Measurements from ENCODE around the gene C5orf15. TPM values are rescaled to one million over a fixed set of nuclear protein-coding genes. Genes with fewer than 3 reads are reported as not detected.

Gene C5orf15
- total and polyA plus RNA-seq, 7 experiments from 2014 or later = 11.1 to 33.6 (median 17.9) TPM

GRCh38 chr5:133945568-133945967 lies 22.9 kb downstream of the C5orf15 start:
- DNase-seq (no peak), ATAC-seq (no peak)
- Mint-ChIP-seq H3K4me3 (no peak overlapping the region), H3K27me3 (peaks cover 0 to 9% (median 0%) of the 10 kb centered on the region in 5 donors), H3K9me3 (no peaks in the 10 kb centered on the region), H3K4me1 (peaks cover 0 to 3% (median 0%) of the 10 kb centered on the region in 7 donors), H3K27ac (no peak overlapping the region), H3K36me3 (no peaks in the 10 kb centered on the region)
- Histone ChIP-seq H3K9me3 (ENCODE audit: control insufficient read depth in 2 of 3, low read length in 3 of 3) (no peaks in the 10 kb centered on the region), H3K27ac (ENCODE audit: low read depth, low read length) (no peak overlapping the region), H3K4me3 (ENCODE audit: low read length) (no peak overlapping the region), H3K27me3 (ENCODE audit: control insufficient read depth in 2 of 2, insufficient read depth in 2 of 2, low read length in 2 of 2) (no peaks in the 10 kb centered on the region), H3K36me3 (ENCODE audit: control insufficient read depth in 2 of 3, insufficient read depth in 3 of 3, low read length in 3 of 3) (no peaks in the 10 kb centered on the region), H3K4me1 (ENCODE audit: control insufficient read depth in 2 of 2, insufficient read depth in 2 of 2, low read length in 2 of 2) (no peaks in the 10 kb centered on the region)
- ChIA-PET CTCF (no interaction called here), POLR2A (interaction anchor here (0.7 kb wide), 1 partner anchor 667 kb away, joined by 3 read pairs; no protein-coding TSS in a partner anchor)
- intact Hi-C loops (cut with micrococcal nuclease) = no loop called here

GRCh38 chr5:133944263-133945185 lies 23.9 kb downstream of the C5orf15 start:
- ATAC-seq (peak; percentile 52), DNase-seq (peak in 4 of 9 donors; percentile 14 to 42 (median 18))
- H3K4me3 Mint-ChIP-seq = no peak overlapping the region
- intact Hi-C loops (cut with micrococcal nuclease) = loop anchor here in 1 of 2 donors (1.0 to 5.0 kb wide), 2 partner anchors 391 to 832 kb away; no protein-coding TSS in a partner anchor
- POLR2A ChIA-PET = interaction anchor here (0.6 kb wide), 1 partner anchor 236 kb away, joined by 3 read pairs; no protein-coding TSS in a partner anchor
- H3K36me3 Mint-ChIP-seq = no peaks in the 10 kb centered on the region
- H3K27me3 ChIP-seq (ENCODE audit: control insufficient read depth in 2 of 2, insufficient read depth in 2 of 2, low read length in 2 of 2) = no peaks in the 10 kb centered on the region
- no peaks in the 10 kb centered on the region for H3K9me3 ChIP-seq (ENCODE audit: control insufficient read depth in 2 of 3, low read length in 3 of 3)
- no peaks in the 10 kb centered on the region for H3K9me3 Mint-ChIP-seq
- peaks cover 0 to 9% (median 0%) of the 10 kb centered on the region in 5 donors for H3K27me3 Mint-ChIP-seq
- H3K4me1 Mint-ChIP-seq = peaks cover 0 to 8% (median 0%) of the 10 kb centered on the region in 7 donors
- H3K27ac ChIP-seq (ENCODE audit: low read depth, low read length) = no peak overlapping the region
- H3K36me3 ChIP-seq (ENCODE audit: control insufficient read depth in 2 of 3, insufficient read depth in 3 of 3, low read length in 3 of 3) = no peaks in the 10 kb centered on the region
- no peak overlapping the region for H3K4me3 ChIP-seq (ENCODE audit: low read length)
- H3K4me1 ChIP-seq (ENCODE audit: control insufficient read depth in 2 of 2, insufficient read depth in 2 of 2, low read length in 2 of 2) = no peaks in the 10 kb centered on the region
- H3K27ac Mint-ChIP-seq = no peak overlapping the region
- CTCF ChIA-PET = interaction anchor here (1.3 kb wide), 1 partner anchor 15 kb away, joined by 3 read pairs; no protein-coding TSS in a partner anchor

GRCh38 chr5:133943475-133943817 lies 25.0 kb downstream of the C5orf15 start:
- Mint-ChIP-seq H3K27ac (no peak overlapping the region), H3K4me3 (no peak overlapping the region), H3K36me3 (no peaks in the 10 kb centered on the region), H3K9me3 (no peaks in the 10 kb centered on the region), H3K4me1 (peaks cover 0 to 14% (median 0%) of the 10 kb centered on the region in 7 donors), H3K27me3 (peaks cover 0 to 9% (median 0%) of the 10 kb centered on the region in 5 donors)
- intact Hi-C loops (cut with micrococcal nuclease) = loop anchor here in 1 of 2 donors (5.0 kb wide), 1 partner anchor 831 kb away; no protein-coding TSS in a partner anchor
- no peak for ATAC-seq
- Histone ChIP-seq H3K9me3 (ENCODE audit: control insufficient read depth in 2 of 3, low read length in 3 of 3) (no peaks in the 10 kb centered on the region), H3K27me3 (ENCODE audit: control insufficient read depth in 2 of 2, insufficient read depth in 2 of 2, low read length in 2 of 2) (no peaks in the 10 kb centered on the region), H3K36me3 (ENCODE audit: control insufficient read depth in 2 of 3, insufficient read depth in 3 of 3, low read length in 3 of 3) (no peaks in the 10 kb centered on the region), H3K4me3 (ENCODE audit: low read length) (no peak overlapping the region), H3K27ac (ENCODE audit: low read depth, low read length) (no peak overlapping the region), H3K4me1 (ENCODE audit: control insufficient read depth in 2 of 2, insufficient read depth in 2 of 2, low read length in 2 of 2) (no peaks in the 10 kb centered on the region)
- CTCF ChIA-PET = no interaction called here
- POLR2A ChIA-PET = no interaction called here
- no peak for DNase-seq

- no peak overlapping the region for H3K27ac Mint-ChIP-seq
These were observed 25.6 kb downstream of the C5orf15 start for GRCh38 chr5:133942614-133943474.

GRCh38 chr5:133941456-133942196 lies 26.8 kb downstream of the C5orf15 start:
- Histone ChIP-seq H3K27me3 (ENCODE audit: control insufficient read depth in 2 of 2, insufficient read depth in 2 of 2, low read length in 2 of 2) (no peaks in the 10 kb centered on the region), H3K27ac (ENCODE audit: low read depth, low read length) (no peak overlapping the region), H3K4me1 (ENCODE audit: control insufficient read depth in 2 of 2, insufficient read depth in 2 of 2, low read length in 2 of 2) (no peaks in the 10 kb centered on the region), H3K9me3 (ENCODE audit: control insufficient read depth in 2 of 3, low read length in 3 of 3) (no peaks in the 10 kb centered on the region), H3K4me3 (ENCODE audit: low read length) (no peak overlapping the region), H3K36me3 (ENCODE audit: control insufficient read depth in 2 of 3, insufficient read depth in 3 of 3, low read length in 3 of 3) (no peaks in the 10 kb centered on the region)
- CTCF ChIA-PET = no interaction called here
- intact Hi-C loops (cut with micrococcal nuclease) = loop anchor here in 1 of 2 donors (5.0 kb wide), 1 partner anchor 829 kb away; no protein-coding TSS in a partner anchor
- Mint-ChIP-seq H3K27me3 (peaks cover 0 to 9% (median 0%) of the 10 kb centered on the region in 5 donors), H3K4me3 (no peak overlapping the region), H3K27ac (no peak overlapping the region), H3K9me3 (peaks cover 0 to 2% (median 0%) of the 10 kb centered on the region in 11 donors), H3K36me3 (no peaks in the 10 kb centered on the region), H3K4me1 (peaks cover 0 to 14% (median 0%) of the 10 kb centered on the region in 7 donors)
- DNase-seq (no peak), ATAC-seq (no peak)
- POLR2A ChIA-PET = no interaction called here

More at GRCh38 chr5:133942614-133943474, 25.6 kb downstream of the C5orf15 start:
- Mint-ChIP-seq H3K4me1 (peaks cover 0 to 14% (median 0%) of the 10 kb centered on the region in 7 donors), H3K9me3 (no peaks in the 10 kb centered on the region), H3K4me3 (no peak overlapping the region), H3K36me3 (no peaks in the 10 kb centered on the region), H3K27me3 (peaks cover 0 to 9% (median 0%) of the 10 kb centered on the region in 5 donors)
- Histone ChIP-seq H3K4me3 (ENCODE audit: low read length) (no peak overlapping the region), H3K4me1 (ENCODE audit: control insufficient read depth in 2 of 2, insufficient read depth in 2 of 2, low read length in 2 of 2) (no peaks in the 10 kb centered on the region), H3K27me3 (ENCODE audit: control insufficient read depth in 2 of 2, insufficient read depth in 2 of 2, low read length in 2 of 2) (no peaks in the 10 kb centered on the region), H3K9me3 (ENCODE audit: control insufficient read depth in 2 of 3, low read length in 3 of 3) (no peaks in the 10 kb centered on the region), H3K36me3 (ENCODE audit: control insufficient read depth in 2 of 3, insufficient read depth in 3 of 3, low read length in 3 of 3) (no peaks in the 10 kb centered on the region), H3K27ac (ENCODE audit: low read depth, low read length) (no peak overlapping the region)
- CTCF ChIA-PET = no interaction called here
- POLR2A ChIA-PET = no interaction called here
- DNase-seq (no peak), ATAC-seq (no peak)
- intact Hi-C loops (cut with micrococcal nuclease) = loop anchor here in 1 of 2 donors (5.0 kb wide), 1 partner anchor 831 kb away; no protein-coding TSS in a partner anchor

GRCh38 chr5:133939668-133940067 lies 28.8 kb downstream of the C5orf15 start:
- Mint-ChIP-seq H3K9me3 (peaks cover 0 to 2% (median 0%) of the 10 kb centered on the region in 11 donors), H3K27me3 (peaks cover 0 to 9% (median 0%) of the 10 kb centered on the region in 5 donors), H3K4me1 (peaks cover 0 to 14% (median 0%) of the 10 kb centered on the region in 7 donors), H3K36me3 (no peaks in the 10 kb centered on the region), H3K27ac (peak overlapping the region in 1 of 9 donors; percentile 28), H3K4me3 (no peak overlapping the region)
- intact Hi-C loops (cut with micrococcal nuclease) = loop anchor here in 1 of 2 donors (5.0 to 10.0 kb wide), 2 partner anchors 515 to 827 kb away; no protein-coding TSS in a partner anchor
- Histone ChIP-seq H3K27me3 (ENCODE audit: control insufficient read depth in 2 of 2, insufficient read depth in 2 of 2, low read length in 2 of 2) (no peaks in the 10 kb centered on the region), H3K9me3 (ENCODE audit: control insufficient read depth in 2 of 3, low read length in 3 of 3) (no peaks in the 10 kb centered on the region), H3K4me1 (ENCODE audit: control insufficient read depth in 2 of 2, insufficient read depth in 2 of 2, low read length in 2 of 2) (no peaks in the 10 kb centered on the region), H3K36me3 (ENCODE audit: control insufficient read depth in 2 of 3, insufficient read depth in 3 of 3, low read length in 3 of 3) (no peaks in the 10 kb centered on the region), H3K4me3 (ENCODE audit: low read length) (no peak overlapping the region), H3K27ac (ENCODE audit: low read depth, low read length) (no peak overlapping the region)
- ChIA-PET CTCF (no interaction called here), POLR2A (no interaction called here)
- no peak for DNase-seq
- ATAC-seq = no peak

All from naive thymus-derived CD4-positive, alpha-beta T cell (primary cell).